H7 (cell line): ENCODE data around the gene SPOCD1. TPM values are rescaled to one million over a fixed set of nuclear protein-coding genes. Genes with fewer than 3 reads are reported as not detected.

Experiments used
- DNase-seq: peaks from one replicate; pipeline ENCODE4 v3.0.0; 2012
- H3K27me3 ChIP-seq: 2 replicates; pipeline ENCODE4 v1.6.0; 2011; ENCODE audit warnings: mild to moderate bottlenecking, low read length; ENCODE audit not compliant: control insufficient read depth, insufficient read depth
- H3K36me3 ChIP-seq: replicated peaks from 2 replicates; pipeline ENCODE4 v1.5.1; 2011; ENCODE audit warnings: low read length; ENCODE audit not compliant: control insufficient read depth, insufficient read depth
- H3K4me3 ChIP-seq: 2 replicates; pipeline ENCODE4 v1.5.1; 2011; ENCODE audit warnings: low read depth, mild to moderate bottlenecking, control low read depth, low read length, moderate library complexity; ENCODE audit not compliant: insufficient read depth
- total RNA-seq: library from RNA; depleted of rRNA; stranded (reverse); fragments of >200 nt; shearing (Covaris generic); gene quantifications from 2 replicates; pipeline ENCODE4 v1.2.3, GENCODE V29; 2014; rRNA removed

The SPOCD1 gene
- total RNA-seq, 1 experiment from 2014 or later = 1.8 TPM

DNA sequence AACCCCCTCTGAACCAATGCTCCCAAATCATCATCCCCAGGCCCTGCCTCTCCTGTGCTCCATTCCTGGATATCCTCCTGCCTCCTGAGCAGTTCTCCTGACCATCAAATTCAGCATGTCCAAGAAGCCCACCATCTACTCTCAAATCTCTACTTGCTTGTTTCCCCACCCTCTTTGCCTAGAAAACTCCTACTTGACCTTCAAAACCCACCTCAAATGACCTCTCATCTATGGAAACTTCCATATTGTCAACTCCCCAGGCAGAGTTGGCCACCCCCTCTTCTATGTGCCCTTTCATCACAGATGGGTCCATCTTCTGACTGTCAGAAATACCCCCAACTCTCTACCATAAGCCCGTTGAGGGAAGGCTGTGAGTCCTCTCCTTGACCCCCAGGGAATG, 68.5 kb downstream of the SPOCD1 start:
- H3K36me3 ChIP-seq = no peaks in the 10 kb centered on the region
- H3K27me3 ChIP-seq = no peaks in the 10 kb centered on the region
- H3K4me3 ChIP-seq = no peak overlapping the region
- no peak for DNase-seq

DNA sequence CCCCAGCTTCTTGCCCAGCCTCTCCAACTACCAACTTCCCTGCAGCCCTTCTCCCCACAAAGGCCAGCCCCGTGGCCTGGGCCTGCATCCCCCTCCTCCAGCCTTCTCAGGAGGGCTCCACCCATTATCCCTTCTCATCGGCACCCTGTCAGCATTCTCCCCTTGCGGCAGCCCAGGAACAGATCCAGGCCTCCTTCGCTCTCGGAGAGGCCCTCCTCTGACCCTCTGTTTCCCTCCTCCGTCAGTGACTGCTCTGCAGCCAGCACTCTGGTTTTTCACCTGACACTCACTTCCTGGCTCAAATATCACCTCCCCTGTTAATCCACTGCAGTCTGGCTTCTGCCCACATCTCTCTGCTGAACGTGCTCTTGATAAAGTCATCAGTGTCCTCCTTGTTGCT, 69.1 kb downstream of the SPOCD1 start:
- DNase-seq = no peak

DNA sequence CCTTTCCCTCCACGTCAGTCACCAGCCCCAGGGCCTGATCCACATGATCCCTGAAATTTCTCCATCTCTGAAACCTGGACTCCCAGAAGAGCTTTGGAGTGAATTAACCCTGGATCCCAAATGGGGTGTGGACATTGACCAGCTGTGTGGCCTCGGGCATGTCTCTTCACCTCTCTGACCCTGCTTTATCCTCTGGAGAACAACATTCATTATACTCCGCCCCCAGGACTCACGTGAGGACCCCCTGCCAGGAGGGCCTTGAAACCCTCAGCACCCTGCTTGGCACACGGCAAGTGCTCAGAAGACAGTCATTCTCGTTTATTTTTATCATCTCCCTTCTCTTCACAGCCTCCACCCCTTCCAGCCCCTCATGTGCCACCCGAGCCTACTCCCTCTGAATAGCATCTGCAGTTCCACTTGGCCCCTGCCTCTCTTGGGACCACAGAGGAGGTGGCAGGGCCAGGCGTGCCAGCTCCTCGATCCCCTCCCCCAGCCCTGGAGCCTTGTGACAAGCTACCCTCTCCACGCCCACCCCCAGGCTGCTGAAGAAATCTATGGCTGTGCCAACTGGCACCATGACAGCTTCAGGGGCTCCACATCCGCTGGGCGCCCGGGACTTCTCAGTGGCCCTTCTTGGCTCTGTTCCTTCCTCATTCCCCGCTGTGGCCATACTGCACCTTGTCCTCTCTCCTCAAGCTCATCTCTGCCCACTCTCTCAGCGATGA, 69.7 kb downstream of the SPOCD1 start:
- Histone ChIP-seq H3K36me3 (no peaks in the 10 kb centered on the region), H3K4me3 (no peak overlapping the region), H3K27me3 (no peaks in the 10 kb centered on the region)
- peak; percentile 66 for DNase-seq

More for the DNA sequence above, 69.1 kb downstream of the SPOCD1 start:
- no peak overlapping the region for H3K4me3 ChIP-seq
- H3K36me3 ChIP-seq = no peaks in the 10 kb centered on the region
- H3K27me3 ChIP-seq = no peaks in the 10 kb centered on the region

DNA sequence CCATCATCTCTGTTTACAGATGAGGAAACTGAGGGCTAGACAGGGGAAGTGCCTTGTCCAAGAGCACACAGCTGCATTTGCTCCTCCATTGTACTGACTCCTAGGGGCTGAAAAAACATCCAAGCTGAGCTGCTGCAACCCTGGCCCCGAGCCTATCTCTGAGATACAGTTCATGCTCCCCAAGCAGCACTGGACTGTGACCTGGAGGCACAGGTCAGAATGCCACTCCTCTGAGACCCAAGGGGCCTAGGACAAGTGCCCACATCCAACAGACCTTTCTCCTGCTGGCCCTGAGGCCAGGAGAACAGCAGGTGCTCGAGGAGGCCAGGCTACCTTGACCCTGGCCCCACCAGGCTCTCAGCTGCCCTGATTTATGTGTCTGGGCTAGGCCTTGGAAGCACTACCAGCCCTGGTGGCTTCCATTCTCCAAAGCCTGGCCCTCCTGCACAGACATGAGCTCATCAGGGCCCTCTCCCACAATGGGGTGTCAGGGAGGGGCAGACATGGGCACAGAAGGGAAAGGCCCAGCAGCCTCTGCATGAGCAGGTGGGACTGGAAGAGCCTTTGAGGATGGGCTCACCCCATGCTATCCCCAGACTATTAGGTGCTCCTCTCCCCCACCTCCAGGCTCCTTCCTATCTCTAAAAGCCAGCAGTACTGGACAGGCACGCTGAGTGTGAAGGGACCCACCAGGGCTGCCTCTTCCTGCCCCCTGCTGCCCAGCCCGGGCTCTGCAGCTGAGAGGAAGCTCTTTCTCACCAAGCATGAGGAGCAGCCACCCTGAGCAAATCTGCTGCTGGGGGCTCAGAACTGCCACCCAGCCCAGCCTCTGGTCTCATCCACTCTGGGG, 70.5 kb downstream of the SPOCD1 start:
- Histone ChIP-seq H3K36me3 (no peaks in the 10 kb centered on the region), H3K4me3 (no peak overlapping the region), H3K27me3 (no peaks in the 10 kb centered on the region)
- DNase-seq = peak; percentile 95

DNA sequence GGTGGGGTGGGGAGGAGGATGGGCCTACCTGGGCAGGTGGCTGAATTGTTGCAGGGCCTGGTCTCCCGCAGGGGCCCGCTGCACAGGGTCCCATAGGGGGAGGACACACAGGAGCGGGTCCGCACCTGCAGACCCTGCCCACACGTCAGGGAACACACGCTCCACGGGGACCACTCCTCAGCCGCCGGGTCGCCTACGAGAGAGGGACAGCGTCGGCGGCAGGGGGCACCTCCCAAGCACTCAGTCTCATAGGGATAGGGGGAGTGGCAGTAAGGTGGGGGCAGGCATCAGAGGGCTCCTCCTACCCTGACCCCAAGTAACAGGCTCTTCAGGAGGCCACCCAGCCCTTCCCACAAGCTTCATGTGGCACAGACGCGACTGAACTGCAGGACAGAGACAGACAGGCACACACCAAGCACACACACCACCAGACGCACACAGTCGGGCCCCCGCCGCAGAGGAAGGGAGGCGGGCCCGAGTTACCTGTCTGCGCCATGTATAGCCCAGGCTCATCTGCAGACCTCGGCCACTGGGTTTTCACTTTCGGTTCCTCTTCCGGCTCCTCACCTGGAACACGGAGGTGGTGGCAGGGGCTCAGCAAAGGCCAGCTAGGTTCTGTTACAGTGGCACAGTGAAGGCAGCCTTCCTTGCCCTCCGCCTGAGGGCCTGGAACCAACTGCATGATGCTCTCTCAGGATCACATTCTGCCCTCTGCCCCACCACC, 71.5 kb downstream of the SPOCD1 start:
- Histone ChIP-seq H3K27me3 (no peaks in the 10 kb centered on the region), H3K36me3 (no peaks in the 10 kb centered on the region), H3K4me3 (no peak overlapping the region)
- DNase-seq = no peak

DNA sequence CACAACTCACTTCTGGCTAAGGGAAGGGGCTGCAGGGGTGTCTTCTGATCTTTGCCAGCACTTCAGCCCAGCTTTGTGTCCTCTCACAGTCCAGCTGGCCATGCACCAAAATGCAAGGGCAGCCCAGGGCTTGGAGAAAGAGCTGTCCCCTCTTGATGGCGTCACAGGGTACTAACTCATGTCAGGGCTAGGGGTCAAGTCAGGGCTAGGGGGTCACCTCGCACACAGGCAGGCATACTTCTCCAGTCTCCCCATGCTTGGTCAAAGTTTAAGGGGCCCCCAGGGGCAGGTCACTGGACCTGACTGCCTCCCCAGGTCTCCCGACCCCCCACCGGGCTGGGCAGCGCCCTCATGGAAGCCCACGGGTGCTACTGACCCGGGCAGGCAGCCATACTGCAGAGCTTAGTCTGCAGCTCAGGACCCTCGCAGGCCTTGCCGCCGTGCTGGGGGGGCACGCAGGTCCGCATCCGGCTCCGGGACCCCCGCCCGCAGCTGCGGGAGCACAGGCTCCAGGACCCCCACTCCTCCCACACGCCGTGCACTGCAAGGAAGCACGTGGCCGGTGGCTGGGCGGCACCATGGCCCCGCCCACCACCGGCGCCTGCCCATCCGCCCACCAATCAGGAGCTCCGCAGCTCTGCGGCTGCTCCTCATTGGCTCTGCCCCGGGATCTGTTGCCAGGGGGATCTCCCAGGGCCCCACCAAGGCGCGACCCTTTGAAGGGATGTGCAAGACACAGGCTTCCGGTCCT, 73.2 kb downstream of the SPOCD1 start:
- Histone ChIP-seq H3K36me3 (no peaks in the 10 kb centered on the region; the same call in 1 of the 2 replicates), H3K27me3 (no peaks in the 10 kb centered on the region), H3K4me3 (no peak overlapping the region)
- DNase-seq = peak; percentile 95

Other genes starting within 250 kb of the SPOCD1 start
- gene TINAGL1, start 239.5 kb downstream of the SPOCD1 start, total RNA-seq = 11.5 and 14.2 TPM in 2 replicates
- gene HCRTR1, start 198.3 kb downstream of the SPOCD1 start, total RNA-seq = not detected in 2 replicates
- 95.7 and 129 TPM in 2 replicates for gene PEF1, start 171.1 kb downstream of the SPOCD1 start, total RNA-seq
- 10.3 and 13.8 TPM in 2 replicates for gene COL16A1, start 112.0 kb downstream of the SPOCD1 start, total RNA-seq
- gene ADGRB2, start 51.7 kb downstream of the SPOCD1 start, total RNA-seq = 28.0 and 39.8 TPM in 2 replicates
- 307 and 444 TPM in 2 replicates for gene PTP4A2, start 122.3 kb upstream of the SPOCD1 start, total RNA-seq
- gene KHDRBS1, start 197.8 kb upstream of the SPOCD1 start, total RNA-seq = 84.7 and 108 TPM in 2 replicates